ENCODE measurements around the gene PRODH2. TPM values are rescaled to one million over a fixed set of nuclear protein-coding genes. Genes with fewer than 3 reads are reported as not detected.

The PRODH2 gene
- total RNA-seq, 2 experiments from 2014 or later: not detected

Other genes starting within 250 kb of the PRODH2 start
- not detected for gene ATP4A, start 249.2 kb downstream of the PRODH2 start, total RNA-seq
- not detected for gene PMIS2, start 226.7 kb downstream of the PRODH2 start, total RNA-seq
- gene HAUS5, start 200.1 kb downstream of the PRODH2 start, total RNA-seq: 10 to 100 TPM; 50.5 to 51.7 TPM
- gene RBM42, start 183.8 kb downstream of the PRODH2 start, total RNA-seq: 10 to 100 TPM; 87.4 to 92.2 TPM
- gene ETV2, start 171.1 kb downstream of the PRODH2 start, total RNA-seq: 1 to 10 TPM; 1.6 to 1.9 TPM
- gene COX6B1, start 164.5 kb downstream of the PRODH2 start, total RNA-seq: 100 to 1,000 TPM; 407 to 412 TPM
- 1 to 10 TPM in 1 of 2 experiments, under 1 TPM in 1; 0.88 to 1.7 TPM for gene UPK1A, start 146.3 kb downstream of the PRODH2 start, total RNA-seq
- gene ZBTB32, start 108.3 kb downstream of the PRODH2 start, total RNA-seq: 10 to 100 TPM; 24.5 to 33.6 TPM
- 10 to 100 TPM; 74.6 to 75.9 TPM for gene KMT2B, start 94.8 kb downstream of the PRODH2 start, total RNA-seq
- 10 to 100 TPM; 63.0 to 63.4 TPM for gene IGFLR1, start 70.4 kb downstream of the PRODH2 start, total RNA-seq
- gene U2AF1L4, start 67.4 kb downstream of the PRODH2 start, total RNA-seq: 10 to 100 TPM; 31.9 to 33.1 TPM
- gene PSENEN, start 67.2 kb downstream of the PRODH2 start, total RNA-seq: 10 to 100 TPM; 35.7 to 36.3 TPM
- 10 to 100 TPM; 18.3 to 22.4 TPM for gene LIN37, start 64.3 kb downstream of the PRODH2 start, total RNA-seq
- gene HSPB6, start 55.8 kb downstream of the PRODH2 start, total RNA-seq: under 1 TPM in 1 of 2 experiments, not detected in 1; 0.36 TPM
- gene PROSER3, start 54.7 kb downstream of the PRODH2 start, total RNA-seq: 10 to 100 TPM; 53.0 to 59.9 TPM
- gene ARHGAP33, start 37.3 kb downstream of the PRODH2 start, total RNA-seq: 10 to 100 TPM; 64.4 to 76.5 TPM
- gene NPHS1, start 39.7 kb upstream of the PRODH2 start, total RNA-seq: under 1 TPM in 1 of 2 experiments, not detected in 1; 0.40 TPM
- 1 to 10 TPM; 2.9 to 3.0 TPM for gene KIRREL2, start 44.1 kb upstream of the PRODH2 start, total RNA-seq
- 1 to 10 TPM; 1.2 to 1.4 TPM for gene APLP1, start 55.7 kb upstream of the PRODH2 start, total RNA-seq
- 10 to 100 TPM; 40.7 to 48.7 TPM for gene NFKBID, start 87.7 kb upstream of the PRODH2 start, total RNA-seq
- gene HCST, start 89.7 kb upstream of the PRODH2 start, total RNA-seq: 100 to 1,000 TPM; 186 to 190 TPM
- 10 to 100 TPM; 10.6 to 11.2 TPM for gene TYROBP, start 95.5 kb upstream of the PRODH2 start, total RNA-seq
- 10 to 100 TPM; 10.7 to 12.4 TPM for gene LRFN3, start 123.5 kb upstream of the PRODH2 start, total RNA-seq
- 10 to 100 TPM; 22.2 to 22.8 TPM for gene SDHAF1, start 182.3 kb upstream of the PRODH2 start, total RNA-seq
- 1 to 10 TPM; 3.3 to 3.8 TPM for gene SYNE4, start 196.0 kb upstream of the PRODH2 start, total RNA-seq
- 10 to 100 TPM; 56.4 to 61.1 TPM for gene ALKBH6, start 201.4 kb upstream of the PRODH2 start, total RNA-seq
- 1 to 10 TPM; 1.4 to 2.2 TPM for gene CLIP3, start 220.0 kb upstream of the PRODH2 start, total RNA-seq
- gene THAP8, start 241.4 kb upstream of the PRODH2 start, total RNA-seq: 1 to 10 TPM; 6.4 to 6.7 TPM
- 10 to 100 TPM; 24.9 to 27.8 TPM for gene WDR62, start 242.1 kb upstream of the PRODH2 start, total RNA-seq

All from activated naive CD8-positive, alpha-beta T cell treated with anti-CD3 and anti-CD28 coated beads, Interleukin-2, amount 10 ng/mL, durations not matched to agents 7 days and 5 days (primary cell).